ACC112 (cell line): ENCODE data around the gene DDX1.

Experiments used
- H2AFZ ChIP-seq: fragments of 200-600 bp; sonication (generic); one replicate; pipeline ENCODE4 v1.6.0; 2017; ENCODE audit warnings: antibody characterized with exemption, low read length; ENCODE audit not compliant: unreplicated experiment
- H3K27ac ChIP-seq: fragments of 200-600 bp; sonication (generic); 2 replicates; pipeline ENCODE4 v1.5.1; 2014; ENCODE audit warnings: low read depth, mild to moderate bottlenecking, antibody characterized with exemption, low read length, moderate library complexity
- H3K27me3 ChIP-seq: fragments of 200-600 bp; sonication (generic); 2 replicates; pipeline ENCODE4 v1.6.1; 2014; ENCODE audit warnings: mild to moderate bottlenecking, antibody characterized with exemption, low read length, moderate library complexity, mixed read lengths; ENCODE audit not compliant: insufficient read depth
- H3K36me3 ChIP-seq: fragments of 200-600 bp; sonication (generic); 2 replicates; pipeline ENCODE4 v1.6.1; 2016; ENCODE audit warnings: mild to moderate bottlenecking, antibody characterized with exemption, low read length, moderate library complexity, mixed read lengths; ENCODE audit not compliant: insufficient read depth
- H3K4me1 ChIP-seq: fragments of 200-600 bp; sonication (generic); one replicate; pipeline ENCODE4 v1.6.1; 2016; ENCODE audit warnings: low read length, mixed read lengths; ENCODE audit not compliant: insufficient read depth, unreplicated experiment, control insufficient read depth
- H3K4me3 ChIP-seq: fragments of 200-600 bp; sonication (generic); 2 replicates; pipeline ENCODE4 v1.5.1; 2014; ENCODE audit warnings: mild to moderate bottlenecking, low read depth, low read length
- H3K79me2 ChIP-seq: fragments of 200-600 bp; sonication (generic); one replicate; pipeline ENCODE4 v1.6.0; 2016; ENCODE audit warnings: low read length; ENCODE audit not compliant: control insufficient read depth, unreplicated experiment, insufficient read depth

Gene DDX1

DNA sequence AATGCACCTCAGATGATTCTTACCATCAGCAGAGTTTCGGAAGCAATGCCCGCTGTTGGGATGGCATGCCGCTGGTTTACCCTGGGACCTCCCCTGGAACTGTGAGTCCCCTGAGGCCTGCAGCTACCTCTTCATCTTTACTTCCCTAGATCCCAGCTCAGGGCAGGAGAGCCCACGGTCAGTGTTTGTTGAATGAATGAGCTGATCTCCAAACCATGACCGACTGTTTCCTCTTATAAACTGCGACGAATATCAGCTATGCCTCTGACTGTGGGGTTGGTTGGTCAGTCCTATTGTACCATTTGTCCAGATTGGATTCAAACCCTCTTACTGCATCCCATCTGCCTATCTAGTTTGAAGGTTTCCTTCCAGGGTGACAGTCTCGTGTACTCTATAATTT is 64.4 kb downstream of the DDX1 start:
- H2AFZ ChIP-seq, result no peak overlapping the region

DNA sequence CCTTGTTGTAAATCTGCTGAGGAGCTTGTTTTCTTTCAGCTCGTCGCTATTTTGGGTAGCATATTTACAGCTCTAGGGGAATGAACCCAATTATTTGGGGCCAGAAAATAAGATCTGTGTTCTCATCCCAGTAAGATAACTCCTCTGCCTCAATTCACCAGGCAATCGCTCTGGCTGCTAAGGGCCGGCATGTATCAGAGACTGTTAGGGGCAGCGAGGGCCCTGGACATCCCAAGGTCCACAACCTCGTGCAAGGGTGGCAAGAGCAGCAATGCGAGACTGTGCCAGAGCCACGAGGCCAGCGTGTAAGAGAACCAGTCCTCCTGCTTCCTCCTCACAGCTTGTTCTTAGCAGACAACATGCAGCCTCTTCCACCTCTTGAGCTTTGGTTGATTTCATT is 66.1 kb downstream of the DDX1 start:
- no peaks in the 10 kb centered on the region for H3K36me3 ChIP-seq
- no peaks in the 10 kb centered on the region for H3K79me2 ChIP-seq
- H3K4me1 ChIP-seq, result no peaks in the 10 kb centered on the region
- H2AFZ ChIP-seq, result no peak overlapping the region
- H3K27me3 ChIP-seq, result peaks cover 70% of the 10 kb centered on the region
- H3K4me3 ChIP-seq, result no peak overlapping the region
- no peak overlapping the region for H3K27ac ChIP-seq

More for the DNA sequence above, 64.4 kb downstream of the DDX1 start:
- Histone ChIP-seq H3K27ac (no peak overlapping the region), H3K4me1 (no peaks in the 10 kb centered on the region), H3K27me3 (peaks cover 62% of the 10 kb centered on the region), H3K79me2 (no peaks in the 10 kb centered on the region), H3K4me3 (no peak overlapping the region), H3K36me3 (no peaks in the 10 kb centered on the region)

DNA sequence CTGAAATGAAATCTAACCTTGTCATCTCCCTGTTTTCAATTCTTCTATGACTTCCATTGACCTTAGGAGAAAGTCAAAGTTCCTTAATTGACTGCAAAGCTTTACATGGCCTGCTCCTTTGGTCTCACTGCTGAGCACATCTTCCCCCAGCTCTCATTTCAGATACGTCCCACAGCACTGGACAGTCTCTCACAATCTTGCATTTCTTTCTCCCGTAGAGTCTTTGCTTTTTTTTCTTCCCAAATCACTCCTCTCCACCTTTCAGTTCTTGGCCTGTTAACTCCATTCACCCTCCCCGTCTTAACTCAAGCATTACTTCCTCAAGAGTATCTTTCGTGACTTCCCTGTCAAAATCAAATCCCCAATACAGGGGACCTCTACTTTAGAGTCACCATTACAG is 67.2 kb downstream of the DDX1 start:
- H3K4me3 ChIP-seq, result no peak overlapping the region
- H2AFZ ChIP-seq, result no peak overlapping the region
- H3K27ac ChIP-seq, result no peak overlapping the region
- H3K79me2 ChIP-seq, result no peaks in the 10 kb centered on the region
- no peaks in the 10 kb centered on the region for H3K4me1 ChIP-seq
- no peaks in the 10 kb centered on the region for H3K36me3 ChIP-seq
- H3K27me3 ChIP-seq, result peaks cover 66% of the 10 kb centered on the region

DNA sequence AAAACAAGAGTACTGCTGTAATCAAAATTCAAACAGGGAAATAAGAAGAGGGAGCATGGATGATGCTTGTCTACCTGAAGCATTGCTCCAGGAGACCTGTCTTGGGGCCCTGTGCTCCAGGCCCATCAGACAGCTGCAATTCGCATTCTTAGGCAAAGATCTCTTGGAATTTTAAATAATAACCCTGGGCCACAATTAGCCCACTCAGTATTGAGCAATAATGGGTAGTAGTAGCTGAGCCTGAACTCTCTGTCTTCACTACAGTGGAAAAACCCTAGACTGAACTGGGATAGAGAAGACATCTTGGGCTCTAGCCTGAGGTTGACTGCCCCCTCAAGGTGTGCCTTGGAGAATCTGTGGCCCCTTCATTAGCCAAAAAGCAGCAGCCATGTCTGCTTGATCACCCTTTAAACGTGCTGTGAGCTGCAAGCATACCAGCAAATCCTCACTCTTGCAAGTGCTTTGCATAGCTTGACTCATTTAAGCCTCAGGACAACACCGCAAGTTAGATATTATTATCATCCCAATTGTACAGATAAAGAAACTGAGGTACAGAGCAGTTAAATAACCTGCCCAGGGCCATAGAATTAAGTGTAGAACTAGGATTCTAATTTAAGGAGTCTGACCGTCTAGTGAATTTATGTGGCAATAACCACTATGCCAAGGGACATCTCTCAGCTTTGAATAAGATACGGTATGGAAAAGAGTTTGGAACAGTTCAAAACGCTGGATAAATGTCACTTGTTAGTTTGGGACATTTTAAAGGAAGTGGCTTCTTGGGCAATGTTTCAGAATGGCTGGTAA is 69.0 kb downstream of the DDX1 start:
- no peak overlapping the region for H3K4me3 ChIP-seq
- H3K4me1 ChIP-seq, result no peaks in the 10 kb centered on the region
- no peak overlapping the region for H3K27ac ChIP-seq
- H3K36me3 ChIP-seq, result no peaks in the 10 kb centered on the region
- no peak overlapping the region for H2AFZ ChIP-seq
- H3K79me2 ChIP-seq, result no peaks in the 10 kb centered on the region
- peaks cover 68% of the 10 kb centered on the region for H3K27me3 ChIP-seq

DNA sequence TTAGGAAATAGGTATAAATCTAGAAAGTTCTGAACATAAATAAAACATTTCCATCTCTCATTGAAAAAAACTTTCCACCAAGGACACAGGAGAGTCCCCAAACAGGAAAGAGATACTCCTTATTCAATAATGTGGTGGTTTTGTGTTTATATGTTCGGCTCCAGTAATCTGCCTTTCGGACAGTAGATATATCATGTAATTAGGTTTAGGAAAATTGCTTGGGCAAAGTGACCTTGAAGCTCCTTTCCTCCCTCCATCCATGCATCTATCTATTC is 69.6 kb downstream of the DDX1 start:
- Histone ChIP-seq H3K79me2 (no peaks in the 10 kb centered on the region), H3K27ac (no peak overlapping the region), H3K27me3 (peaks cover 64% of the 10 kb centered on the region), H3K36me3 (no peaks in the 10 kb centered on the region), H3K4me3 (no peak overlapping the region), H3K4me1 (no peaks in the 10 kb centered on the region), H2AFZ (no peak overlapping the region)

DNA sequence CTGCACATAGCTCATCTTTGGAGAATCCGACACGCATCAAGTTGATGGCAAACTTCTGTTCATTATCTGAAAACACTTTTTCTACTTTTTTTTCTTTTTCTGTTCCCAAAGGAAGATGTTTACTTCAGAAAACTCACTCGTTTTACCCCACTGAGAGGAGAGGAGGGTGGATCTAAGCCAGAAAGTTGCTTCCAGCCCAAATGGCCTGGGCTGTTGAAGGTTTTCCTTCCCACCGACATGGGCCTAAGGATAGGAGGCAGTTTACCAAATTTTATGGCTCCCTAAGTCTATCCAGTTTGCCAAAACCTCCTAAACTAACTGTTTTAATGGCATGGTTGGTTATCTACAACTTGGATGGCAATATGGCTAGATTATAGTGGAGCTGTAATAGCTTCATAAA is 70.4 kb downstream of the DDX1 start:
- Histone ChIP-seq H2AFZ (no peak overlapping the region), H3K27me3 (peaks cover 65% of the 10 kb centered on the region)

DNA sequence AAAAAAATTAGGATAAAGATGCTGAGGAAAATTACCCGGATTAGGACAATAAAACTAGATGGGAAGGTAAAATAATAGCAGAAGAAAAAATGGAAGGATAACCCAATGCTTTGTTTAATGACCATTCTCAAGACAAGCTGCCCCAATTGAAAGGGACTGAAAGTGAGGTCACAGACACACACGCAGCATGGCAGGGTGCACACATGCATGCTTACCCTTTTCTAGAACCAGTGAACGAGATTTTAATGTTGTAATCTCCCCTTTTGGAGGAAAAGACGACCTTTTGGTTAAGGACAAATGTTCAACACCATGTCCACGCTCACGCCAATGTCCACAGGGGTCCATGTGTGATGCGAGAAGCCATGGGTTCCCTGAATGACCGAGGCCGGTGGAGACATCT is 70.9 kb downstream of the DDX1 start:
- Histone ChIP-seq H3K27me3 (peaks cover 61% of the 10 kb centered on the region), H3K4me1 (no peaks in the 10 kb centered on the region), H3K36me3 (no peaks in the 10 kb centered on the region), H3K79me2 (no peaks in the 10 kb centered on the region), H3K4me3 (no peak overlapping the region), H2AFZ (no peak overlapping the region), H3K27ac (no peak overlapping the region)

More for the DNA sequence above, 70.4 kb downstream of the DDX1 start:
- no peak overlapping the region for H3K4me3 ChIP-seq
- H3K4me1 ChIP-seq, result no peaks in the 10 kb centered on the region
- no peaks in the 10 kb centered on the region for H3K36me3 ChIP-seq
- no peaks in the 10 kb centered on the region for H3K79me2 ChIP-seq
- no peak overlapping the region for H3K27ac ChIP-seq

DNA sequence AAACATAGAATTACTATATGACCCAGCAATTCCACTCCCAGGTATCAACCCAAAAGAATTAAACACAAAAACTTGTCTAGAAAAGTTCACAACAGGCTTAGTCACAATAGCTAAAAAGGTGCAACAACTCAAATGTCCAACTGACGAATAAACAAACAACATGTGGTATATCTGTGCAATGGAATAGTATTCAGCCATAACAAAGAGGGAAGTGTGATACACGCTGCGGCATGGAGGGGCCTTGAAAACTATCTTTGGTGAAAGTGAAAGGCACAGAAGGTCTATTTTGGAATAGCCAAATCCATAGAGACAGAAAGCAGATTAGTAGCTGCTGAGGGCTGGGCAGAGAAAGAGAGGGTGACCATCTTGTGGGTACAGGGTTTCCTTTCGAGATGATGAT is 72.1 kb downstream of the DDX1 start:
- Histone ChIP-seq H3K4me3 (no peak overlapping the region), H3K36me3 (no peaks in the 10 kb centered on the region), H3K27me3 (peaks cover 49% of the 10 kb centered on the region), H3K79me2 (no peaks in the 10 kb centered on the region), H2AFZ (no peak overlapping the region), H3K4me1 (no peaks in the 10 kb centered on the region), H3K27ac (no peak overlapping the region)

DNA sequence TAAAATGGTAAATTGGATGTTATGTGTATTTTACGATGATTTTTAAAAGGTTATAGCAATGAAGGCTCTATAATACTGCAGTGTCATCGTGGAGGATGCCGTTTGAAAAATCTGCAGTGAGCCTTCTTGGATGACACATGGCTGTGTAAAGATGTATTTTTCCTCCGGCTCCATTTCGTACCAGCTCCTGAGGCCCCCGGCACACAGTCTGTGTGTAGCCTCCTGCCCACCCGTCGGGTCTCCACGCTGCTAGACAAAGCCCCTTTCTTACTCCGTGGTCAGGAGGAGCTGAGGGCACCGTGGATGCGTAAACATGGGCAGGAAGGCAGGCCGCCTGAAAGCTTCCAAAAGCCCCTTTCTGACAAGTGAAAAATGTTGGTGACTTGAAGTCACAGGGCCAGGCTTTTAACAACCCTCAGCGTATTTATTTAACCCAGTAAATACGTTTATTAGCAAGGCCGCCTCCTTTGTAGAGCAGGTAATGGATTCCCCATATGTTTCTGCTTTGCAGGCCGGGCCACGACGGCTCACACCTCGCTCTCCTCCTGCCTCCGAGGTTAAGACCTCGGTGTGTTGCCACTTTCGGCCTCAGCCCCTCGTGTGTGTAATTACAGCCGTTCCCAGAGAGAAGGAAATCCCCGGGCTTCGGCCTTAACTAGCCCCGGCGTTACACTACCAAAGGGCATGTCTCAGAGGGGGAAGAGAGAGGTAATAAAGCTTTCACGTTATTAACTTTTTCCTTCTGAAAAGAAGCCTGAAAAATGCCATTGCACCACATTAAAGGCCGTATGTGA is 72.8 kb downstream of the DDX1 start:
- no peak overlapping the region for H3K4me3 ChIP-seq
- no peaks in the 10 kb centered on the region for H3K36me3 ChIP-seq
- no peaks in the 10 kb centered on the region for H3K4me1 ChIP-seq
- peaks cover 45% of the 10 kb centered on the region for H3K27me3 ChIP-seq
- H3K27ac ChIP-seq, result no peak overlapping the region
- no peak overlapping the region for H2AFZ ChIP-seq
- no peaks in the 10 kb centered on the region for H3K79me2 ChIP-seq

DNA sequence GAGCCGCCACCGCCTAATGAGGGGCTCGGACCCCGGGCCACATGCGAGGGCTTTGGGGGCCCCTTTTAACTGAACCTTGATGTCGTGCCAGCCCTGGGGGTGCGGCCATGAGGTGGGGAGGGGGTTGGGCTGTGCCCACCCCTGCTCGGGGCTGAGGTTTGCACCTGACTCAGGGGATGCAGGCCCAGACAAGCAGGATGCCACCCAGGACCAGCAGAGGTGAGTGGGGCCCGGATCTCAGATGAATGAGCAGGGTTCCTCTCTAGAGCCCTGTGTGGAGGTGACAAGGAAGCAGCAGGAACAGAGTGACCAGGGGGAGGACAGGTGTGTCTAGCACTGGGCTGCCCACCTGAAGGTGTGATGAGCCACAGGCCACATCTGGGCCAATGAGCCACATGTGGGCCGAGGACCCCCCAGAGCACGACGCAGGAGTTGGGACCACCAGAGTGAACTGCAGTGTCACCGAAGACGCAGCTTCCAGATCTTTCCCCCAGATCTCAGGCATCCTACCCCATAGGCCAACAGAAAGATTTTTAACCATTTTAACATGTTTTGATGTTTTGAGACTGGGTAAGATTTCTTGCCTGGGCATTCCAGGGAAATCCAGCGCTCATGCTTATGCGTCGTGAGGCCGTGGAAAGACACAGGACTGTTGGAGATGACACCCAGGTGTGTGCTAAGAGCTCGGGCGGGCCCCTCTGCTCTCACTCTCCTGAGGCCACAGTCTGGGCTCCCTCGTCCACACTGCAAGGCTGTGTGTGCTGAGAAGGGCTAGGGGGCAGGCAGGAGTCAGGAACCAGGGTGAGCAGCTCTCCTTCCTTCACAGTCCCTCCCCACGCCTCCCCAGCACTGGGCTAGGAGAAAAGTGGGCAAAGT is 73.6 kb downstream of the DDX1 start:
- Histone ChIP-seq H3K27me3 (peaks cover 42% of the 10 kb centered on the region), H3K4me3 (no peak overlapping the region), H3K27ac (no peak overlapping the region), H3K4me1 (no peaks in the 10 kb centered on the region), H3K79me2 (no peaks in the 10 kb centered on the region), H3K36me3 (no peaks in the 10 kb centered on the region), H2AFZ (no peak overlapping the region)
